ENCODE data around the gene INAVA.

INAVA gene

GRCh38 chr1:200899015-200899386 is 4.3 kb downstream of the INAVA start:
- DNase-seq, result no peak
- TF ChIP-seq GATA1 (IDR thresholded peaks at IDR 0.05; ENCODE audit: low read depth, low read length) (no peak), POLR2A (IDR thresholded peaks at IDR 0.05; ENCODE audit: low read length) (no peak)

GRCh38 chr1:200899451-200899915 is 4.8 kb downstream of the INAVA start:
- no peak for TF ChIP-seq GATA1 (IDR thresholded peaks at IDR 0.05; ENCODE audit: low read depth, low read length)
- no peak for TF ChIP-seq POLR2A (IDR thresholded peaks at IDR 0.05; ENCODE audit: low read length)
- DNase-seq, result no peak

- no peak for TF ChIP-seq GATA1 (IDR thresholded peaks at IDR 0.05; ENCODE audit: low read depth, low read length)
- no peak for TF ChIP-seq POLR2A (IDR thresholded peaks at IDR 0.05; ENCODE audit: low read length)
- no peak for DNase-seq
Observed at GRCh38 chr1:200899954-200900867, 5.5 kb downstream of the INAVA start.

- DNase-seq, result no peak
- no peak for TF ChIP-seq GATA1 (IDR thresholded peaks at IDR 0.05; ENCODE audit: low read depth, low read length)
Observed at GRCh38 chr1:200900877-200901276, 6.2 kb downstream of the INAVA start.

- TF ChIP-seq GATA1 (IDR thresholded peaks at IDR 0.05; ENCODE audit: low read depth, low read length), result no peak
- no peak for TF ChIP-seq POLR2A (IDR thresholded peaks at IDR 0.05; ENCODE audit: low read length)
- DNase-seq, result no peak
Observed at GRCh38 chr1:200901350-200901749, 6.7 kb downstream of the INAVA start.

- TF ChIP-seq GATA1 (IDR thresholded peaks at IDR 0.05; ENCODE audit: low read depth, low read length) (no peak), POLR2A (IDR thresholded peaks at IDR 0.05; ENCODE audit: low read length) (no peak)
- DNase-seq, result no peak
Observed at GRCh38 chr1:200901796-200902444, 7.2 kb downstream of the INAVA start.

- no peak for DNase-seq
- TF ChIP-seq POLR2A (IDR thresholded peaks at IDR 0.05; ENCODE audit: low read length) (no peak), GATA1 (IDR thresholded peaks at IDR 0.05; ENCODE audit: low read depth, low read length) (no peak)
Observed at GRCh38 chr1:200903793-200904192, 9.1 kb downstream of the INAVA start.

- no peak for DNase-seq
- TF ChIP-seq POLR2A (IDR thresholded peaks at IDR 0.05; ENCODE audit: low read length), result no peak
- no peak for TF ChIP-seq GATA1 (IDR thresholded peaks at IDR 0.05; ENCODE audit: low read depth, low read length)
Observed at GRCh38 chr1:200904772-200905171, 10.1 kb downstream of the INAVA start.

- no peak for DNase-seq
- no peak for TF ChIP-seq GATA1 (IDR thresholded peaks at IDR 0.05; ENCODE audit: low read depth, low read length)
- TF ChIP-seq POLR2A (IDR thresholded peaks at IDR 0.05; ENCODE audit: low read length), result no peak
Observed at GRCh38 chr1:200905411-200906052, 10.8 kb downstream of the INAVA start.

- TF ChIP-seq POLR2A (IDR thresholded peaks at IDR 0.05; ENCODE audit: low read length) (no peak), GATA1 (IDR thresholded peaks at IDR 0.05; ENCODE audit: low read depth, low read length) (no peak)
- no peak for DNase-seq
Observed at GRCh38 chr1:200906491-200906890, 11.8 kb downstream of the INAVA start.

- DNase-seq, result no peak
- TF ChIP-seq GATA1 (IDR thresholded peaks at IDR 0.05; ENCODE audit: low read depth, low read length) (no peak), POLR2A (IDR thresholded peaks at IDR 0.05; ENCODE audit: low read length) (no peak)
Observed at GRCh38 chr1:200907611-200908097, 13.0 kb downstream of the INAVA start.

- DNase-seq, result no peak
- TF ChIP-seq POLR2A (IDR thresholded peaks at IDR 0.05; ENCODE audit: low read length), result no peak
- no peak for TF ChIP-seq GATA1 (IDR thresholded peaks at IDR 0.05; ENCODE audit: low read depth, low read length)
Observed at GRCh38 chr1:200908191-200908868, 13.6 kb downstream of the INAVA start.

GRCh38 chr1:200909071-200909470 is 14.4 kb downstream of the INAVA start:
- no peak for TF ChIP-seq GATA1 (IDR thresholded peaks at IDR 0.05; ENCODE audit: low read depth, low read length)
- no peak for DNase-seq

Measured in erythroblast (primary cell).